SK-N-SH (cell line): ENCODE results near the gene LIMK2. TPM values are rescaled to one million over a fixed set of nuclear protein-coding genes. Genes with fewer than 3 reads are reported as not detected.

Experiments used
- CTCF ChIA-PET: fragments of 300-600, 350-600 bp; formaldehyde crosslinking; extraction: SDS; loops from one replicate; lab custom pipeline; 2021; lab: Yijun Ruan, JAX
- POLR2A ChIA-PET: fragments of 350-600 bp; sonication (Branson Sonifier 250); formaldehyde crosslinking; extraction: SDS; loops from one replicate; lab custom pipeline; 2020; ENCODE audit warnings: antibody characterized with exemption, inconsistent platforms; lab: Yijun Ruan, JAX
- DNase-seq: peaks from one replicate; pipeline ENCODE4 v3.0.0; 2012
- H2AFZ ChIP-seq: fragments of 200-600 bp; sonication (generic); 2 replicates; pipeline ENCODE4 v1.8.1; 2016; ENCODE audit warnings: antibody characterized with exemption, mild to moderate bottlenecking, low read depth
- H3F3A ChIP-seq: fragments of 200-600 bp; sonication (generic); replicated peaks from 2 replicates; pipeline ENCODE3; 2016; ENCODE audit warnings: antibody characterized with exemption, mild to moderate bottlenecking; ENCODE audit not compliant: insufficient read depth
- H3K27ac ChIP-seq, 2 experiments: fragments of 200-500 bp in 1 of 2; fragments of 200-600 bp in 1 of 2; sonication (Bioruptor generic) in 1 of 2; sonication (generic), shearing (Covaris generic) in 1 of 2; 2 replicates each; pipeline versions ENCODE4 v1.5.1 to v1.6.1; 2014 to 2016; ENCODE audit warnings: low read depth in 2 of 2, inconsistent platforms in 1 of 2, low read length in 1 of 2, mild to moderate bottlenecking in 1 of 2, mixed read lengths in 1 of 2
- H3K27me3 ChIP-seq: fragments of 200-600 bp; sonication (generic), shearing (Covaris generic); 2 replicates; pipeline ENCODE4 v1.6.1; 2016; ENCODE audit warnings: mixed run types; ENCODE audit not compliant: insufficient read depth
- H3K36me3 ChIP-seq, 2 experiments: fragments of 200-500 bp in 1 of 2; fragments of 200-600 bp in 1 of 2; sonication (Bioruptor generic) in 1 of 2; sonication (generic) in 1 of 2; replicated peaks in 1 of 2; 2 replicates each; pipeline versions ENCODE3 to v1.5.1; 2014 to 2016; ENCODE audit warnings: low read length in 1 of 2, mild to moderate bottlenecking in 1 of 2; ENCODE audit not compliant: insufficient read depth in 2 of 2, control insufficient read depth in 1 of 2
- H3K4me1 ChIP-seq, 2 experiments: fragments of 200-500 bp in 1 of 2; fragments of 200-600 bp in 1 of 2; sonication (Bioruptor generic) in 1 of 2; sonication (generic), shearing (Covaris generic) in 1 of 2; 2 replicates each; pipeline versions ENCODE4 v1.5.1 to v1.6.1; 2014 to 2016; ENCODE audit warnings: low read depth in 1 of 2, low read length in 1 of 2, mixed run types in 1 of 2; ENCODE audit not compliant: insufficient read depth in 2 of 2, control insufficient read depth in 1 of 2
- H3K4me2 ChIP-seq: fragments of 200-600 bp; sonication (generic), shearing (Covaris generic); 2 replicates; pipeline ENCODE4 v1.6.1; 2017; ENCODE audit warnings: mixed run types
- H3K4me3 ChIP-seq, 2 experiments: fragments of 200-500 bp in 1 of 2; fragments of 200-600 bp in 1 of 2; sonication (Bioruptor generic) in 1 of 2; sonication (generic), shearing (Covaris generic) in 1 of 2; 2 replicates each; pipeline versions ENCODE4 v1.5.1 to v1.8.1; 2014 to 2016; ENCODE audit warnings: low read depth in 2 of 2, inconsistent platforms in 1 of 2, low read length in 1 of 2, mild to moderate bottlenecking in 1 of 2, mixed read lengths in 1 of 2, moderate library complexity in 1 of 2
- H3K79me2 ChIP-seq: fragments of 200-600 bp; sonication (generic); 2 replicates; pipeline ENCODE4 v1.8.1; 2017; ENCODE audit warnings: mild to moderate bottlenecking; ENCODE audit not compliant: insufficient read depth
- H3K9ac ChIP-seq: fragments of 200-600 bp; sonication (generic); 2 replicates; pipeline ENCODE4 v1.6.1; 2017; ENCODE audit warnings: mixed run types
- H3K9me2 ChIP-seq: fragments of 200-600 bp; sonication (generic); 2 replicates; pipeline ENCODE4 v1.6.1; 2017; ENCODE audit warnings: mixed run types
- H3K9me3 ChIP-seq: fragments of 200-600 bp; sonication (generic); 2 replicates; pipeline ENCODE4 v1.6.1; 2017; ENCODE audit warnings: mixed run types, mild to moderate bottlenecking, moderate library complexity
- H4K20me1 ChIP-seq: fragments of 200-600 bp; sonication (generic); 2 replicates; pipeline ENCODE4 v1.6.1; 2017; ENCODE audit warnings: mild to moderate bottlenecking, mixed run types; ENCODE audit not compliant: insufficient read depth
- EZH2phosphoT487 ChIP-seq: fragments of 200-600 bp; sonication (generic); IDR thresholded peaks from 2 replicates; pipeline ENCODE4 v1.6.1; 2017; ENCODE audit warnings: low read depth, mixed run types, mild to moderate bottlenecking, antibody characterized with exemption, moderate library complexity, borderline replicate concordance
- FOSL2 ChIP-seq: IDR thresholded peaks from 2 replicates; pipeline ENCODE4 v1.4.0; 2012; ENCODE audit warnings: low read depth, mild to moderate bottlenecking, moderate library complexity, borderline replicate concordance
- FOXJ3 ChIP-seq: sonication (generic); formaldehyde crosslinking; IDR thresholded peaks from 2 replicates; pipeline ENCODE4 v1.5.1; 2020; ENCODE audit warnings: mild to moderate bottlenecking, missing genetic modification reagents
- MEF2A ChIP-seq: IDR thresholded peaks from 2 replicates; pipeline ENCODE4 v1.4.0; 2012; ENCODE audit warnings: low read depth, borderline replicate concordance
- NRF1 ChIP-seq: IDR thresholded peaks from 2 replicates; pipeline ENCODE4 v1.6.1; 2012; ENCODE audit warnings: low read depth, mild to moderate bottlenecking, low read length
- PBX3 ChIP-seq: IDR thresholded peaks from 2 replicates; pipeline ENCODE4; 2012
- RAD21 ChIP-seq: IDR thresholded peaks from 2 replicates; pipeline ENCODE4 v1.6.1; 2012; ENCODE audit warnings: mild to moderate bottlenecking, low read length
- TEAD4 ChIP-seq: IDR thresholded peaks from 2 replicates; pipeline ENCODE4 v1.4.0; 2012; ENCODE audit warnings: mild to moderate bottlenecking, borderline replicate concordance; ENCODE audit not compliant: insufficient read depth
- YY1 ChIP-seq: IDR thresholded peaks from 2 replicates; pipeline ENCODE4 v1.4.0; 2012; ENCODE audit warnings: low read depth, mild to moderate bottlenecking
- WGBS: methylation state at CpG from one replicate; pipeline ENCODE4 v1.1.6; 2017; ENCODE audit warnings: low lambda C conversion rate; 5-methylcytosine and 5-hydroxymethylcytosine counted together
- polyA plus RNA-seq, 3 experiments: library from polyadenylated mRNA; depleted of rRNA; stranded (reverse); fragments of >200 nt; gene quantifications; 2 replicates each; pipeline ENCODE4 v1.2.3, GENCODE V29; 2012
- TF ChIP-seq, protein P1 (sequence below): IDR thresholded peaks from 2 replicates; pipeline ENCODE4 v1.6.1; 2012; ENCODE audit warnings: mild to moderate bottlenecking, low read depth, low read length, moderate library complexity
- TF ChIP-seq, protein P2 (sequence below): IDR thresholded peaks from 2 replicates; pipeline ENCODE4 v1.4.0; 2012; ENCODE audit warnings: low read depth

LIMK2 gene
- polyA plus RNA-seq, 1 of the 3 experiments (the other 2 are of a cell fraction) = 9.8 TPM

- Histone ChIP-seq H3K27ac (peak overlapping the region in 1 of 2 experiments; percentile 88; a peak in 3 of 4 replicates), H3F3A (peaks cover 44% of the 10 kb centered on the region), H3K36me3 (peaks cover 2 to 3% of the 10 kb centered on the region in 2 experiments), H3K4me3 (no peak overlapping the region), H3K9me2 (no peaks in the 10 kb centered on the region), H3K79me2 (peaks cover 72% of the 10 kb centered on the region), H3K9ac (no peak overlapping the region), H3K27me3 (no peaks in the 10 kb centered on the region), H4K20me1 (peaks cover 3% of the 10 kb centered on the region; the same call in 1 of the 2 replicates), H2AFZ (no peak overlapping the region), H3K4me2 (no peak overlapping the region), H3K9me3 (no peaks in the 10 kb centered on the region), H3K4me1 (peaks cover 27 to 62% of the 10 kb centered on the region in 2 experiments)
- no peak for DNase-seq
- ChIA-PET POLR2A (no interaction called here), CTCF (interaction anchor here (1.0 to 8.1 kb wide), 4 partner anchors 24 to 158 kb away, joined by 3 to 85 read pairs (median 26); partner anchors contain the start of genes LIMK2 and PIK3IP1)
- WGBS = 90% methylated on average over 2 of the region's 2 CpGs
- TF ChIP-seq NRF1 (no peak), YY1 (no peak), FOSL2 (no peak), FOXJ3 (CRISPR knock-in tag) (no peak), RAD21 (no peak), TEAD4 (no peak), EZH2phosphoT487 (no peak)
- TF ChIP-seq, protein P1, sequence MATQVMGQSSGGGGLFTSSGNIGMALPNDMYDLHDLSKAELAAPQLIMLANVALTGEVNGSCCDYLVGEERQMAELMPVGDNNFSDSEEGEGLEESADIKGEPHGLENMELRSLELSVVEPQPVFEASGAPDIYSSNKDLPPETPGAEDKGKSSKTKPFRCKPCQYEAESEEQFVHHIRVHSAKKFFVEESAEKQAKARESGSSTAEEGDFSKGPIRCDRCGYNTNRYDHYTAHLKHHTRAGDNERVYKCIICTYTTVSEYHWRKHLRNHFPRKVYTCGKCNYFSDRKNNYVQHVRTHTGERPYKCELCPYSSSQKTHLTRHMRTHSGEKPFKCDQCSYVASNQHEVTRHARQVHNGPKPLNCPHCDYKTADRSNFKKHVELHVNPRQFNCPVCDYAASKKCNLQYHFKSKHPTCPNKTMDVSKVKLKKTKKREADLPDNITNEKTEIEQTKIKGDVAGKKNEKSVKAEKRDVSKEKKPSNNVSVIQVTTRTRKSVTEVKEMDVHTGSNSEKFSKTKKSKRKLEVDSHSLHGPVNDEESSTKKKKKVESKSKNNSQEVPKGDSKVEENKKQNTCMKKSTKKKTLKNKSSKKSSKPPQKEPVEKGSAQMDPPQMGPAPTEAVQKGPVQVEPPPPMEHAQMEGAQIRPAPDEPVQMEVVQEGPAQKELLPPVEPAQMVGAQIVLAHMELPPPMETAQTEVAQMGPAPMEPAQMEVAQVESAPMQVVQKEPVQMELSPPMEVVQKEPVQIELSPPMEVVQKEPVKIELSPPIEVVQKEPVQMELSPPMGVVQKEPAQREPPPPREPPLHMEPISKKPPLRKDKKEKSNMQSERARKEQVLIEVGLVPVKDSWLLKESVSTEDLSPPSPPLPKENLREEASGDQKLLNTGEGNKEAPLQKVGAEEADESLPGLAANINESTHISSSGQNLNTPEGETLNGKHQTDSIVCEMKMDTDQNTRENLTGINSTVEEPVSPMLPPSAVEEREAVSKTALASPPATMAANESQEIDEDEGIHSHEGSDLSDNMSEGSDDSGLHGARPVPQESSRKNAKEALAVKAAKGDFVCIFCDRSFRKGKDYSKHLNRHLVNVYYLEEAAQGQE = no peak
- TF ChIP-seq, protein P2, sequence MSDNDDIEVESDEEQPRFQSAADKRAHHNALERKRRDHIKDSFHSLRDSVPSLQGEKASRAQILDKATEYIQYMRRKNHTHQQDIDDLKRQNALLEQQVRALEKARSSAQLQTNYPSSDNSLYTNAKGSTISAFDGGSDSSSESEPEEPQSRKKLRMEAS = no peak
Measured at GRCh38 chr22:31246687-31247086, 34.6 kb downstream of the LIMK2 start.

GRCh38 chr22:31247726-31248125 lies 35.6 kb downstream of the LIMK2 start:
- CTCF ChIA-PET = interaction anchor here (0.7 to 8.1 kb wide), 5 partner anchors 23 to 314 kb away, joined by 3 to 85 read pairs (median 3); partner anchors contain the start of genes LIMK2 and PIK3IP1
- Histone ChIP-seq H4K20me1 (peaks cover 4% of the 10 kb centered on the region; the same call in 1 of the 2 replicates), H3F3A (peaks cover 33% of the 10 kb centered on the region), H3K4me3 (peak overlapping the region; percentile 73 to 80), H3K9me3 (no peaks in the 10 kb centered on the region), H3K9me2 (no peaks in the 10 kb centered on the region), H3K4me2 (peak overlapping the region; percentile 95), H3K36me3 (peaks cover 2 to 3% of the 10 kb centered on the region in 2 experiments), H3K27me3 (no peaks in the 10 kb centered on the region), H3K9ac (peak overlapping the region; percentile 72; the same call in 1 of the 2 replicates), H2AFZ (no peak overlapping the region), H3K27ac (peak overlapping the region; percentile 61 to 88), H3K4me1 (peaks cover 20 to 64% of the 10 kb centered on the region in 2 experiments), H3K79me2 (peaks cover 79% of the 10 kb centered on the region)
- POLR2A ChIA-PET = interaction anchor here (0.6 to 1.3 kb wide), 7 partner anchors 21 to 99 kb away, joined by 3 to 6 read pairs (median 3); partner anchors contain the start of gene LIMK2
- 60% methylated on average over 1 of the region's 1 CpG for WGBS
- DNase-seq = peak; percentile 75
- TF ChIP-seq PBX3 (peak; percentile 51), MEF2A (no peak)
